ENCODE results near the gene KPNA1.
"Not testable (repeated sequence)": the region's sequence is repeated elsewhere in the genome, so short reads cannot be mapped to it uniquely, and the experiment has no call there.

GRCh38 chr3:122500964-122501363, 13.8 kb downstream of the KPNA1 start:
- not testable (repeated sequence) for TF ChIP-seq CTCF (IDR thresholded peaks at IDR 0.05); FOSL2 (IDR thresholded peaks at IDR 0.05); FOSL2 (CRISPR knock-in tag; IDR thresholded peaks at IDR 0.05); BCL3 (IDR thresholded peaks at IDR 0.05); CEBPB (IDR thresholded peaks at IDR 0.05); CHD2 (IDR thresholded peaks at IDR 0.05; ENCODE audit: low read length, partially characterized antibody); ZFP36 (IDR thresholded peaks at IDR 0.05; ENCODE audit: borderline replicate concordance, partially characterized antibody); POLR2AphosphoS2 (conservative IDR thresholded peaks at IDR 0.05; ENCODE audit: low read length); SMC3 (IDR thresholded peaks at IDR 0.05); TP53 (CRISPR knock-in tag; IDR thresholded peaks at IDR 0.05); MAX (IDR thresholded peaks at IDR 0.05); ESRRA (IDR thresholded peaks at IDR 0.05; ENCODE audit: borderline replicate concordance, low read length); REST (IDR thresholded peaks at IDR 0.05); KDM1A (IDR thresholded peaks at IDR 0.05; ENCODE audit: low read depth)
